KOPT-K1 (cell line): ENCODE results near the gene PARD3.

Experiments
- H3K27ac ChIP-seq: fragments of 200-600 bp; sonication (generic); 2 replicates; pipeline ENCODE4 v1.5.1; 2016; ENCODE audit warnings: antibody characterized with exemption, mild to moderate bottlenecking, low read depth, low read length; ENCODE audit not compliant: poor library complexity, severe bottlenecking
- H3K36me3 ChIP-seq: fragments of 200-600 bp; sonication (generic); 2 replicates; pipeline ENCODE4 v1.5.1; 2017; ENCODE audit warnings: antibody characterized with exemption, mild to moderate bottlenecking, low read length, moderate library complexity; ENCODE audit not compliant: insufficient read depth
- H3K9me3 ChIP-seq: fragments of 200-600 bp; sonication (generic); 2 replicates; pipeline ENCODE4 v1.5.1; 2017; ENCODE audit warnings: antibody characterized with exemption, low read length, mild to moderate bottlenecking; ENCODE audit not compliant: insufficient read depth, poor library complexity, severe bottlenecking

Gene PARD3

GRCh38 chr10:34155812-34156211 lies 659.3 kb downstream of the PARD3 start:
- Histone ChIP-seq H3K36me3 (no peaks in the 10 kb centered on the region), H3K27ac (no peak overlapping the region), H3K9me3 (no peaks in the 10 kb centered on the region)

- Histone ChIP-seq H3K36me3 (no peaks in the 10 kb centered on the region), H3K9me3 (no peaks in the 10 kb centered on the region), H3K27ac (no peak overlapping the region)
Observed at GRCh38 chr10:34154383-34154900, 660.7 kb downstream of the PARD3 start.

GRCh38 chr10:34153663-34154382 lies 661.3 kb downstream of the PARD3 start:
- H3K36me3 ChIP-seq = no peaks in the 10 kb centered on the region
- H3K9me3 ChIP-seq = no peaks in the 10 kb centered on the region
- no peak overlapping the region for H3K27ac ChIP-seq

- no peak overlapping the region for H3K27ac ChIP-seq
- no peaks in the 10 kb centered on the region for H3K9me3 ChIP-seq
- no peaks in the 10 kb centered on the region for H3K36me3 ChIP-seq
Observed at GRCh38 chr10:34152434-34152833, 662.7 kb downstream of the PARD3 start.

- Histone ChIP-seq H3K9me3 (no peaks in the 10 kb centered on the region), H3K27ac (no peak overlapping the region), H3K36me3 (no peaks in the 10 kb centered on the region)
Observed at GRCh38 chr10:34151931-34152330, 663.2 kb downstream of the PARD3 start.

GRCh38 chr10:34151481-34151880 lies 663.6 kb downstream of the PARD3 start:
- H3K27ac ChIP-seq = no peak overlapping the region

GRCh38 chr10:34150103-34150502 lies 665.0 kb downstream of the PARD3 start:
- Histone ChIP-seq H3K36me3 (no peaks in the 10 kb centered on the region), H3K27ac (no peak overlapping the region), H3K9me3 (no peaks in the 10 kb centered on the region)

More at GRCh38 chr10:34151481-34151880, 663.6 kb downstream of the PARD3 start:
- H3K36me3 ChIP-seq = no peaks in the 10 kb centered on the region
- no peaks in the 10 kb centered on the region for H3K9me3 ChIP-seq

GRCh38 chr10:34148305-34148657 lies 666.8 kb downstream of the PARD3 start:
- no peak overlapping the region for H3K27ac ChIP-seq
- no peaks in the 10 kb centered on the region for H3K36me3 ChIP-seq
- peaks cover 4% of the 10 kb centered on the region for H3K9me3 ChIP-seq

- H3K9me3 ChIP-seq = peaks cover 4% of the 10 kb centered on the region
Observed at GRCh38 chr10:34147641-34148304, 667.3 kb downstream of the PARD3 start.

GRCh38 chr10:34145715-34146114 lies 669.4 kb downstream of the PARD3 start:
- H3K36me3 ChIP-seq = no peaks in the 10 kb centered on the region
- peaks cover 4% of the 10 kb centered on the region for H3K9me3 ChIP-seq
- H3K27ac ChIP-seq = no peak overlapping the region

More at GRCh38 chr10:34147641-34148304, 667.3 kb downstream of the PARD3 start:
- Histone ChIP-seq H3K36me3 (no peaks in the 10 kb centered on the region), H3K27ac (no peak overlapping the region)

GRCh38 chr10:34143466-34143865 lies 671.6 kb downstream of the PARD3 start:
- H3K9me3 ChIP-seq = peaks cover 4% of the 10 kb centered on the region

GRCh38 chr10:34141032-34141680 lies 673.9 kb downstream of the PARD3 start:
- H3K9me3 ChIP-seq = peaks cover 4% of the 10 kb centered on the region
- no peaks in the 10 kb centered on the region for H3K36me3 ChIP-seq
- no peak overlapping the region for H3K27ac ChIP-seq

More at GRCh38 chr10:34143466-34143865, 671.6 kb downstream of the PARD3 start:
- no peak overlapping the region for H3K27ac ChIP-seq
- H3K36me3 ChIP-seq = no peaks in the 10 kb centered on the region

- H3K36me3 ChIP-seq = no peaks in the 10 kb centered on the region
- H3K27ac ChIP-seq = no peak overlapping the region
- H3K9me3 ChIP-seq = no peaks in the 10 kb centered on the region
Observed at GRCh38 chr10:34139559-34139958, 675.5 kb downstream of the PARD3 start.

GRCh38 chr10:34137955-34138354 lies 677.1 kb downstream of the PARD3 start:
- H3K27ac ChIP-seq = no peak overlapping the region
- H3K9me3 ChIP-seq = no peaks in the 10 kb centered on the region

GRCh38 chr10:34137201-34137600 lies 677.9 kb downstream of the PARD3 start:
- Histone ChIP-seq H3K9me3 (no peaks in the 10 kb centered on the region), H3K36me3 (no peaks in the 10 kb centered on the region), H3K27ac (no peak overlapping the region)

More at GRCh38 chr10:34137955-34138354, 677.1 kb downstream of the PARD3 start:
- no peaks in the 10 kb centered on the region for H3K36me3 ChIP-seq
